OCI-LY7 (cell line): ENCODE results near the gene MAML3.

Experiments
- CTCF ChIP-seq: fragments of 200-600 bp; sonication (generic); conservative IDR thresholded peaks from 2 replicates; pipeline ENCODE4 v1.5.1; 2014; ENCODE audit warnings: mild to moderate bottlenecking, antibody characterized with exemption, low read length, moderate library complexity, mixed read lengths
- EZH2phosphoT487 ChIP-seq: fragments of 200-600 bp; sonication (generic); IDR thresholded peaks from 2 replicates; pipeline ENCODE4 v1.6.1; 2018; ENCODE audit warnings: low read depth, borderline replicate concordance, mild to moderate bottlenecking, mixed run types, antibody characterized with exemption, low read length, moderate library complexity, mixed read lengths

GRCh38 chr4:140152013-140152703 lies 1.8 kb downstream of the MAML3 start:
- TF ChIP-seq CTCF (peak; percentile 54), EZH2phosphoT487 (no peak)
